Measurements from ENCODE around the gene PATJ. TPM values are rescaled to one million over a fixed set of nuclear protein-coding genes. Genes with fewer than 3 reads are reported as not detected.
A peak's percentile ranks its signal among the peaks of the same experiment; 100 is the strongest.
"Not testable (repeated sequence)": the region's sequence is repeated elsewhere in the genome, so short reads cannot be mapped to it uniquely, and the experiment has no call there.

Gene PATJ
- total RNA-seq, 1 donor from 2014 or later: 126 TPM

GRCh38 chr1:62184336-62184735, 442.1 kb downstream of the PATJ start:
- Mint-ChIP-seq H3K36me3 (ENCODE audit: insufficient read depth) (no peaks in the 10 kb centered on the region), H3K27me3 (peaks cover 2% of the 10 kb centered on the region), H3K27ac (no peak overlapping the region), H3K9me3 (ENCODE audit: low read depth) (no peaks in the 10 kb centered on the region), H3K4me1 (ENCODE audit: low read depth) (peaks cover 25% of the 10 kb centered on the region), H3K4me3 (ENCODE audit: low read depth) (no peak overlapping the region)
- TF ChIP-seq, protein P1, sequence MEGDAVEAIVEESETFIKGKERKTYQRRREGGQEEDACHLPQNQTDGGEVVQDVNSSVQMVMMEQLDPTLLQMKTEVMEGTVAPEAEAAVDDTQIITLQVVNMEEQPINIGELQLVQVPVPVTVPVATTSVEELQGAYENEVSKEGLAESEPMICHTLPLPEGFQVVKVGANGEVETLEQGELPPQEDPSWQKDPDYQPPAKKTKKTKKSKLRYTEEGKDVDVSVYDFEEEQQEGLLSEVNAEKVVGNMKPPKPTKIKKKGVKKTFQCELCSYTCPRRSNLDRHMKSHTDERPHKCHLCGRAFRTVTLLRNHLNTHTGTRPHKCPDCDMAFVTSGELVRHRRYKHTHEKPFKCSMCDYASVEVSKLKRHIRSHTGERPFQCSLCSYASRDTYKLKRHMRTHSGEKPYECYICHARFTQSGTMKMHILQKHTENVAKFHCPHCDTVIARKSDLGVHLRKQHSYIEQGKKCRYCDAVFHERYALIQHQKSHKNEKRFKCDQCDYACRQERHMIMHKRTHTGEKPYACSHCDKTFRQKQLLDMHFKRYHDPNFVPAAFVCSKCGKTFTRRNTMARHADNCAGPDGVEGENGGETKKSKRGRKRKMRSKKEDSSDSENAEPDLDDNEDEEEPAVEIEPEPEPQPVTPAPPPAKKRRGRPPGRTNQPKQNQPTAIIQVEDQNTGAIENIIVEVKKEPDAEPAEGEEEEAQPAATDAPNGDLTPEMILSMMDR (IDR thresholded peaks at IDR 0.05; ENCODE audit: unreplicated experiment): no peak
- DNase-seq (ENCODE audit: low spot score, unreplicated experiment): no peak

GRCh38 chr1:62185233-62185632, 443.0 kb downstream of the PATJ start:
- H3K27ac Mint-ChIP-seq; H3K27me3 Mint-ChIP-seq; DNase-seq (ENCODE audit: low spot score, unreplicated experiment); H3K36me3 Mint-ChIP-seq (ENCODE audit: insufficient read depth); H3K4me3 Mint-ChIP-seq (ENCODE audit: low read depth); H3K9me3 Mint-ChIP-seq (ENCODE audit: low read depth): not testable (repeated sequence)
- H3K4me1 Mint-ChIP-seq (ENCODE audit: low read depth): peaks cover 25% of the 10 kb centered on the region

DNA sequence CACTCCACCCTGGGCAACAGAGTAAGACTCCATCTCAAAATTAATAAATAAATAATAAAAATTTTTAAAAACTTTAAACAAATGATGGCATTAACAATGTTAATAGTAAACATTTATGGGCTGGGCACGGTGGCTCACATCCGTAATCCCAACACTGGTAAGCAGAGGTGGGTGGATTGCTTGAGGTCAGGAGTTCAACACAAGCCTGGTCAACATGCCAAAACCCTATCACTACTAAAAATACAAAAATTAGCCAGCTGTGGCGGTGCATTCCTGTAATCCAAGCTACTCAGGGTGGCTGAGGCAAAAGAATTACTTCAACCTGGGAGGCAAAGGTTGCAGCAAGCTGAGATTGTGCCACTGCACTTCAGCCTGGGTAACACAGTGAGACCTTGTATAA, 443.4 kb downstream of the PATJ start:
- H3K9me3 Mint-ChIP-seq (ENCODE audit: low read depth): no peaks in the 10 kb centered on the region
- TF ChIP-seq, protein P1 (IDR thresholded peaks at IDR 0.05; ENCODE audit: unreplicated experiment): no peak
- H3K36me3 Mint-ChIP-seq (ENCODE audit: insufficient read depth): no peaks in the 10 kb centered on the region
- DNase-seq (ENCODE audit: low spot score, unreplicated experiment): no peak
- no peak overlapping the region for H3K27ac Mint-ChIP-seq
- no peak overlapping the region for H3K4me3 Mint-ChIP-seq (ENCODE audit: low read depth)
- H3K4me1 Mint-ChIP-seq (ENCODE audit: low read depth): peaks cover 24% of the 10 kb centered on the region
- peaks cover 2% of the 10 kb centered on the region for H3K27me3 Mint-ChIP-seq

- TF ChIP-seq, protein P1 (IDR thresholded peaks at IDR 0.05; ENCODE audit: unreplicated experiment): no peak
- DNase-seq (ENCODE audit: low spot score, unreplicated experiment): no peak
- no peaks in the 10 kb centered on the region for H3K9me3 Mint-ChIP-seq (ENCODE audit: low read depth)
- H3K4me3 Mint-ChIP-seq (ENCODE audit: low read depth): no peak overlapping the region
- H3K27me3 Mint-ChIP-seq: peaks cover 2% of the 10 kb centered on the region
- H3K4me1 Mint-ChIP-seq (ENCODE audit: low read depth): peaks cover 11% of the 10 kb centered on the region
- no peak overlapping the region for H3K27ac Mint-ChIP-seq
- H3K36me3 Mint-ChIP-seq (ENCODE audit: insufficient read depth): no peaks in the 10 kb centered on the region
Measured at GRCh38 chr1:62187548-62187947, 445.3 kb downstream of the PATJ start.

GRCh38 chr1:62188111-62188510, 445.8 kb downstream of the PATJ start:
- Mint-ChIP-seq H3K27me3 (peaks cover under 1% of the 10 kb centered on the region), H3K27ac (no peak overlapping the region), H3K4me3 (ENCODE audit: low read depth) (no peak overlapping the region), H3K9me3 (ENCODE audit: low read depth) (no peaks in the 10 kb centered on the region), H3K4me1 (ENCODE audit: low read depth) (peaks cover 8% of the 10 kb centered on the region), H3K36me3 (ENCODE audit: insufficient read depth) (no peaks in the 10 kb centered on the region)
- TF ChIP-seq, protein P1 (IDR thresholded peaks at IDR 0.05; ENCODE audit: unreplicated experiment): no peak
- DNase-seq (ENCODE audit: low spot score, unreplicated experiment): no peak

DNA sequence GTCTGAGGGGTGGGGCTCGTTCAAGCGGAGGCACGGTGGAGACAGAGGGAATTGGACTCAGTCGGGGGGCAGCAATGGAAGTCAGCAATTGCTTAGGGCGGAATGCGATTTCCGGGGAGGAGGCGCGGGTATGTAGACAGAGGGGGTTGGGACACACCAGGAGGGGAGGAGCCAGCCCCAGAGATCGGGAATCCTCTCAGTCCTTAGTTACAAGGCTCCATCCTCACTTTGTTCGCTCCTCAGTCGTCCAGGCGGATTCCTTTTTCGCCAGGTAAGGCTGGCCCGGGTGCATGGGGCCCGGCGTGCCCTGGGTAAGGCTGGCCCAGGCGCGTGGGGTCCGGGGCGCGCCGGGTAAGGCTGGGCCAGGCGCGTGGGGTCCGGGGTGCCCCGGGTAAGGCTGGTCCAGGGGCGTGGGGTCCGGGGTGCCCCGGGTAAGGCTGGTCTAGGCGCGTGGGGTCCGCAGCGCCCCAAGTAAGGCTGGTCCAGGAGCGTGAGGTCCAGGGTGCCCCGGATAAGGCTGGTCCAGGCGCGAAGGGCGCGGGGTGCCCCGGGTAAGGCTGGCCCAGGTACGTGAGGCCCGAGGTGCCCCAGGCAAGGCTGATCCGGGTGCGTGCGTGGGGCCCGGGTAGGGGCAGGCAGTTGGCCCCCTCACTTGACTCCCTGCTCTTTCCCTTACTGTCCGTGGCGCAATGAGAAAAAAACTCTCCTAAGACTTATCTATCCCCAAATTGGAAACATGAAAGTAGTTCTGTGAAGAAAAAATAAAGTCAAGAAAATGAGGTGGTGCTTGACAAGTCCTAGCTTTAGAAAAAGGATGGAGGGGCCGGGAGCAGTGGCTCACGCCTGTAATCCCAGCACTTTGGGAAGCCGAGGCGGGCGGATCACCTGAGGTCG, 452.6 kb downstream of the PATJ start, which contains the start of gene L1TD1:
Gene L1TD1, plus strand, starts transcription at position 199 of the 894 bp plus-strand sequence. CDS start 11,780 bp downstream, outside the sequence.
- DNase-seq (ENCODE audit: low spot score, unreplicated experiment): no peak
- Mint-ChIP-seq H3K27ac (peak within 1 kb of the TSS; percentile 71), H3K27me3 (peaks cover 22% of the 10 kb centered on the region), H3K4me3 (ENCODE audit: low read depth) (peak within 1 kb of the TSS; percentile 67), H3K9me3 (ENCODE audit: low read depth) (peaks cover 3% of the 10 kb centered on the region), H3K36me3 (ENCODE audit: insufficient read depth) (peaks cover 3% of the 10 kb centered on the region), H3K4me1 (ENCODE audit: low read depth) (peaks cover 24% of the 10 kb centered on the region)
- TF ChIP-seq, protein P1 (IDR thresholded peaks at IDR 0.05; ENCODE audit: unreplicated experiment): no peak
